Esophagus muscularis mucosa (tissue), 4 donors: Measurements from ENCODE around the gene BPIFB2. TPM values are rescaled to one million over a fixed set of nuclear protein-coding genes. Genes with fewer than 3 reads are reported as not detected.
"Not testable (repeated sequence)": the region's sequence is repeated elsewhere in the genome, so short reads cannot be mapped to it uniquely, and the experiment has no call there.

Experiments used
- DNase-seq: peaks from one replicate; pipeline ENCODE4 v3.0.0-alpha.2; 2017; ENCODE audit errors: extremely low spot score
- H3K27ac ChIP-seq, 4 donors: fragments of 200-600 bp; sonication (generic); replicated peaks in 1 of 4; 1 replicate in 3 of 4; 2 replicates in 1 of 4; pipeline ENCODE4 v1.5.1; 2016 to 2019; ENCODE audit warnings: mild to moderate bottlenecking in 1 of 4
- H3K27me3 ChIP-seq, 4 donors: fragments of 200-600 bp; sonication (generic); one replicate each; pipeline versions ENCODE4 v1.5.1 to v1.6.0; 2016 to 2019
- H3K36me3 ChIP-seq, 4 donors: fragments of 200-600 bp; sonication (generic); one replicate each; pipeline ENCODE4 v1.5.1; 2016 to 2019
- H3K4me1 ChIP-seq, 4 donors: fragments of 200-600 bp; sonication (generic); one replicate each; pipeline ENCODE4 v1.5.1; 2016 to 2019
- H3K4me3 ChIP-seq, 4 donors: fragments of 200-600 bp; sonication (generic); 1 replicate in 2 of 4; 2 replicates in 2 of 4; pipeline ENCODE4 v1.5.1; 2016 to 2019; ENCODE audit warnings: mild to moderate bottlenecking in 4 of 4, moderate library complexity in 1 of 4
- H3K9me3 ChIP-seq, 4 donors: fragments of 200-600 bp; sonication (generic); 1 replicate in 3 of 4; 2 replicates in 1 of 4; pipeline ENCODE4 v1.5.1; 2016 to 2019
- CTCF ChIP-seq, 3 experiments: fragments of 200-600 bp in 2 of 3; fragments of 450-650 bp in 1 of 3; sonication (generic) in 2 of 3; IDR thresholded peaks; one replicate each; pipeline ENCODE4 v1.5.1; 2017 to 2019; ENCODE audit warnings: antibody characterized with exemption in 3 of 3, mild to moderate bottlenecking in 2 of 3, moderate library complexity in 1 of 3
- EP300 ChIP-seq: sonication (generic); formaldehyde crosslinking; IDR thresholded peaks from one replicate; pipeline ENCODE4 v1.6.1; 2017; ENCODE audit warnings: antibody characterized with exemption
- POLR2A ChIP-seq: fragments of 450-650 bp; IDR thresholded peaks from one replicate; pipeline ENCODE4 v1.6.1; 2017; ENCODE audit warnings: antibody characterized with exemption, moderate library complexity, mild to moderate bottlenecking, low read depth
- POLR2AphosphoS5 ChIP-seq, 2 donors: sonication (generic); formaldehyde crosslinking; IDR thresholded peaks; one replicate each; pipeline ENCODE4 v1.6.1; 2017; ENCODE audit warnings: antibody characterized with exemption in 2 of 2
- WGBS: methylation state at CpG from one replicate; pipeline ENCODE4 v1.1.5; 2018; 5-methylcytosine and 5-hydroxymethylcytosine counted together
- intact Hi-C: fragments of 100-400 bp; cut with DNase I; formaldehyde crosslinking; loops from one replicate; pipeline ENCODE4 v1.15.1; 2023
- total RNA-seq, 4 donors: library from RNA; depleted of rRNA; stranded (reverse); fragments of >200 nt; gene quantifications; one replicate each; pipeline versions ENCODE4 v1.1.0 to v1.2.1, GENCODE V29; 2016

Gene BPIFB2
- total RNA-seq, 4 donors from 2014 or later = not detected

- Histone ChIP-seq H3K27ac (no peak overlapping the region), H3K27me3 (peaks cover 0 to 12% (median 0%) of the 10 kb centered on the region in 4 donors), H3K36me3 (no peaks in the 10 kb centered on the region), H3K4me3 (no peak overlapping the region), H3K9me3 (peaks cover 0 to 25% (median 13%) of the 10 kb centered on the region in 4 donors), H3K4me1 (no peaks in the 10 kb centered on the region)
- DNase-seq = peak; percentile 72
- WGBS = 91% methylated on average over 28 of the region's 28 CpGs
- intact Hi-C loops = no loop called here
- TF ChIP-seq EP300 = no peak
- TF ChIP-seq POLR2AphosphoS5 (IDR thresholded peaks at IDR 0.05) = no peak
- TF ChIP-seq POLR2A = no peak
- no peak for TF ChIP-seq CTCF (IDR thresholded peaks at IDR 0.05)
These were observed 46.4 kb upstream of the BPIFB2 start for GRCh38 chr20:32960849-32961731.

GRCh38 chr20:32962053-32962452 lies 45.5 kb upstream of the BPIFB2 start:
- WGBS = 75% methylated on average over 5 of the region's 5 CpGs

GRCh38 chr20:32962646-32963045 lies 44.9 kb upstream of the BPIFB2 start:
- intact Hi-C loops, H3K4me1 ChIP-seq, H3K4me3 ChIP-seq, H3K27ac ChIP-seq, H3K36me3 ChIP-seq, DNase-seq, H3K9me3 ChIP-seq: not testable (repeated sequence)
- WGBS = 84% methylated on average over 6 of the region's 11 CpGs
- peaks cover 0 to 18% (median 0%) of the 10 kb centered on the region in 4 donors for H3K27me3 ChIP-seq

More at GRCh38 chr20:32962053-32962452, 45.5 kb upstream of the BPIFB2 start:
- Histone ChIP-seq H3K4me3 (no peak overlapping the region), H3K9me3 (peaks cover 0 to 16% (median 9%) of the 10 kb centered on the region in 4 donors), H3K27ac (no peak overlapping the region), H3K4me1 (no peaks in the 10 kb centered on the region), H3K36me3 (no peaks in the 10 kb centered on the region), H3K27me3 (peaks cover 0 to 18% (median 0%) of the 10 kb centered on the region in 4 donors)
- intact Hi-C loops = no loop called here
- DNase-seq = peak; percentile 87
- no peak for TF ChIP-seq POLR2AphosphoS5 (IDR thresholded peaks at IDR 0.05)
- TF ChIP-seq POLR2A = no peak
- no peak for TF ChIP-seq EP300
- TF ChIP-seq CTCF (IDR thresholded peaks at IDR 0.05) = no peak

- WGBS = no CpG with 5 or more reads among the region's 5 CpGs
- intact Hi-C loops = no loop called here
- Histone ChIP-seq H3K9me3 (peaks cover 0 to 4% (median under 1%) of the 10 kb centered on the region in 4 donors), H3K4me1 (no peaks in the 10 kb centered on the region), H3K36me3 (no peaks in the 10 kb centered on the region), H3K27me3 (peaks cover 0 to 18% (median 0%) of the 10 kb centered on the region in 4 donors), H3K27ac (no peak overlapping the region), H3K4me3 (no peak overlapping the region)
- TF ChIP-seq POLR2AphosphoS5 (IDR thresholded peaks at IDR 0.05) = no peak
- no peak for TF ChIP-seq POLR2A
- no peak for TF ChIP-seq CTCF (IDR thresholded peaks at IDR 0.05)
- TF ChIP-seq EP300 = no peak
- DNase-seq = no peak
These were observed 44.3 kb upstream of the BPIFB2 start for GRCh38 chr20:32963176-32963575.

GRCh38 chr20:32964575-32964974 lies 42.9 kb upstream of the BPIFB2 start:
- intact Hi-C loops = no loop called here
- Histone ChIP-seq H3K36me3 (no peaks in the 10 kb centered on the region), H3K27me3 (peaks cover 0 to 26% (median 0%) of the 10 kb centered on the region in 4 donors), H3K27ac (no peak overlapping the region), H3K4me3 (no peak overlapping the region), H3K9me3 (no peaks in the 10 kb centered on the region), H3K4me1 (no peaks in the 10 kb centered on the region)
- 88% methylated on average over 6 of the region's 6 CpGs for WGBS
- TF ChIP-seq POLR2A (no peak), CTCF (IDR thresholded peaks at IDR 0.05) (no peak), EP300 (no peak), POLR2AphosphoS5 (IDR thresholded peaks at IDR 0.05) (no peak)
- peak; percentile 81 for DNase-seq
